IPS-18c (cell line): ENCODE data around the gene PCGF3.

Source experiments
- H3K4me3 ChIP-seq: 2 replicates; pipeline ENCODE4 v1.7.0; 2013; ENCODE audit warnings: low read depth, mild to moderate bottlenecking, low read length, moderate library complexity; ENCODE audit not compliant: insufficient read depth
- H3K9me3 ChIP-seq: one replicate; pipeline ENCODE4 v1.6.1; 2013; ENCODE audit warnings: mild to moderate bottlenecking, low read length, moderate library complexity; ENCODE audit not compliant: control insufficient read depth, insufficient read depth

The PCGF3 gene

GRCh38 chr4:709348-709747 is 3.7 kb downstream of the PCGF3 start:
- Histone ChIP-seq H3K9me3 (peaks cover 2% of the 10 kb centered on the region), H3K4me3 (no peak overlapping the region)

GRCh38 chr4:710116-710515 is 4.5 kb downstream of the PCGF3 start:
- Histone ChIP-seq H3K9me3 (peaks cover 2% of the 10 kb centered on the region), H3K4me3 (no peak overlapping the region)

GRCh38 chr4:710916-711315 is 5.3 kb downstream of the PCGF3 start:
- H3K9me3 ChIP-seq = peaks cover 2% of the 10 kb centered on the region
- H3K4me3 ChIP-seq = no peak overlapping the region

DNA sequence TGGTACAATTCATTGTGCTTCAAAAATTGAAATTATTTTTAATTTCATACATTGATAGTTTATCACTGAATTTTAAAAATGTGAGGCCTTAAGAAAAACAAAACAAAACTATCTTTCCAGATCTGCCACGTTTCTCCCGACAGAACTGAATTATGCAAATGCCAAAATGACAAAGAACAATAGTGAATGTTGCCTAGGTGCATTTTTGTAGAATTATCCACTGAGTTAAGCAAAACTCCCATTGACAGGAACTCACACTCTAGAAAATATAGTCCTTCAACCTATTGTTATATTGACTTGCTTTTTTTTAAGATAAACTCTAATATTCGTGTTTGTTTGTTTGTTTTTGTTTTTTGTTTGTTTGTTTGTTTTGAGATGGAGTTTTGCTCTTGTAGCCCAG is 6.5 kb downstream of the PCGF3 start:
- Histone ChIP-seq H3K4me3 (no peak overlapping the region), H3K9me3 (peaks cover 2% of the 10 kb centered on the region)

DNA sequence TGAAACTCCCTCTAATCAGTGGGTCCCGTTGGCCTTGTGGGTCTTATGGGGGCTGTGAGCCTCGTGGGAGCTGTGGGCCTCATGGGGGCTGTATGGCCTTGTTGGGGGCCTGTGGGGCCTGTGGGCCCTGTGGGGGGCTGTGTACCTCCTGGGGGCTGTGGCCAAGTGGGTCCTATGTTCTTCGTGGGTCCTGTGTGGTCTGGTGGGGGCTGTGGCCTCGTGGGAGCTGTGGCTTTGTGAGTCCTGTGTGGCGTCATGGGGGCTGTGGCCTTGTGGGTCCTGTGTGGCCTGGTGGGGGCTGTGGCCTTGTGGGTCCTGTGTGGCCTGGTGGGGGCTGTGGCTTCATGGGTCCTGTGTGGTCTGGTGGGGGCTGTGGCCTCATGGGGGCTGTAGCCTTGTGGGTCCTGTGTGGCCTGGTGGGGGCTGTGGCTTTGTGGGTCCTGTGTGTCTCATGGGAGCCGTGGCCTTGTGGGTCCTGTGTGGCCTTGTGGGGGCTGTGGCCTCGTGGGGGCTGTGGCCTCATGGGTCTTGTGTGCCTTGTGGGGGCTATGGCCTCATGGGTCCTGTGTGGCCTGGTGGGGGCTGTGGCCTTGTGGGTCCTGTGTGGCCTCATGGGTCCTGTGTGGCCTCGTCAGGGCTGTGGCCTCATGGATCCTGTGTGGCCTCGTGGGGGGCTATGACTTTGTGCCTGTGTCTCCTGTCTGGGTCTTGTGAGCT is 7.4 kb downstream of the PCGF3 start:
- peaks cover 2% of the 10 kb centered on the region for H3K9me3 ChIP-seq
- no peak overlapping the region for H3K4me3 ChIP-seq

DNA sequence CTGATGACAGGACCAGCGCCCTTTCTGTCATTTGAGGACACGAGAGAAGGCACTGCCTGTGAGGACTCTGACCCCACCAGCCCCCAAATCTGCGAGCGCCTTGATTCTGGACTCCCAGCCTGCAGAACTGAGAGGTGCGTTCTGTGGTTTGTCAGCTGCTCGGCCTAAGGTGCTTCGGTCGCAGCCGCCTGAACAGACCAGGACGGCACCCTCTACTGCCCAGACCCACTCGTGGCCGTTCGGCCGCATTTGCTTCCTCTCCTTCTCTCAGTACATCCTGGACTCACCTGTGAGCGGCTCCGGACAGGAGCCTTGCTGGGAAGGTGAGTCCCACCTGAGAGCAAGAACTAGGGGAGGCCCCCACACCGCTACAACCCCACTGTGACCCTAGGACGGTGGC is 8.5 kb downstream of the PCGF3 start:
- Histone ChIP-seq H3K4me3 (no peak overlapping the region), H3K9me3 (no peaks in the 10 kb centered on the region)

DNA sequence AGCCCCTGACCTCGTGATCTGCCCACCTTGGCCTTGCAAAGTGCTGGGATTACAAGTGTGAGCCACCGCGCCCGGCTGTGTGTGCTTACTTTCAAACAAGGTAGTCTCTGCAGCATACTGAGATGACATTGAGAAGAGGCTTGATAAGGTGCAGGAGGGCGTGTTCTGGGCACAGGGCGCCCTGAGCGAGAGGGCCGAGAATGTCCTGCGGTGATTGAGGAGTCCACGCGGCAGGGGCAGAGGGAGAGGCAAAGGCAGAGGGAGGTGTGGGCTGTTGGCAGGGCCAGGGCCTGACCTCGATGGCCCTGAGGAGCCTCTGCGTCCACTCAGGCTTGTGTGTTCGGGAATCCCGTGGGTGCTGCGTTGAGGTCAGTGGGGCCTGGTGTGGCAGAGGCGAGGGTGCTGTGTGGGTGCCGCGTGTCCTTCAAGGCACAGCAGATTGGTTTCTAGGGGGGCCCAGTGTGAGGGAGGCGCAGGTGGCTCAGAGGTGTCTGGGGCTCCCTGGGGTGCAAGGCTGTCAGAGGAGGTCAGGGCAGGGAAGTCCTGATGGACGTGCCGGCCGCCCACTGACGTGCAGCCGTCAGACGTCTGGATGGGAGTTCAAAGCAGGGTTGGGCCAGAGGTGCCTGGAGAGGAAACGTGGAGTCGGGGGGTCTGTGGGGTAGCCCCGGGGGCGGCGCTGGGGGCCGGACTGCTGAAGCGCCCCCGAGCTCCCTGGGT is 12.1 kb downstream of the PCGF3 start:
- H3K9me3 ChIP-seq = no peaks in the 10 kb centered on the region
- no peak overlapping the region for H3K4me3 ChIP-seq

- no peak overlapping the region for H3K4me3 ChIP-seq
- no peaks in the 10 kb centered on the region for H3K9me3 ChIP-seq
These were observed 12.8 kb downstream of the PCGF3 start for GRCh38 chr4:718460-718859.

GRCh38 chr4:720111-720860 is 14.7 kb downstream of the PCGF3 start:
- H3K4me3 ChIP-seq = no peak overlapping the region

DNA sequence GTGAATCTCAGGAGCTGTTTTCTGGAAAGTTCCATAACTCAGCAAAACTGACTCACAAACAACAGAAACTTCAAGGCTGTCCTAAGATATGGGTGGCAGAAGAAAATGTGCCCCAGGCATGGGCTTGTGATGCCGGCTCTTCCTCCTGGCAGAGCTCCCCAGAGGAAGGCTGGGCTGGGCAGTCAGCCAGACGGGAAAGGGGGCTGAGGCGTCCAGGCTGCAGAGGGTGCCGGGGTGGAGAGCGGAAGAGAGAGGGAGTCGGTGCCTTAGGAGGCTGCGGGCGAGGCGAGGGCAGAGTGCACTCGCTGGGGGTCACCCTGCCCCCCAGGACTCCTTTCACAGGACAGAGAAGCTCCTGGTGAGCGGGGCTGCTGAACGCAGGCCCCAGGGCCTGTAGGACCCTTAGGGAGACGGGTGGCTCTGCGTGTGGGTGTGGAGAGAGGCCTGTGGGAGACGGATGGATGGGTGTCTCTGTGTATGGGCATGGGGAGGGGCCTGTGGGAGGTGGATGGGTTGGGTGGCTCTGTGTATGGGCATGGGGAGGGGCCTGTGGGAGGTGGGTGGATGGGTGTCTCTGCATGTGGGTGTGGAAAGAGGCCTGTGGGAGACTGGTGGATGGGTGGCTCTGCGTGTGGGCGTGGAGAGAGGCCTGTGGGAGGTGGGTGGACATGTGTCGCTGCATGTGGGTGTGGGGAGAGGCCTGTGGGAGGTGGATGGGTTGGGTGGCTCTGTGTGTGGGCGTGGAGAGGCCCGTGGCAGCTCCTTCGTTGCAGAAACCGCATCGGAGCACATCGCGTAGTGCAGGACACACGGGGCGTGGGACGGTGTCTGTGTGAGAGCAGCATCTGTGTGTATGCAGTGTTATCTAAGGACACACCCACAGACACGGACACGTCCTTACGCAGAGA is 15.9 kb downstream of the PCGF3 start:
- Histone ChIP-seq H3K4me3 (no peak overlapping the region), H3K9me3 (no peaks in the 10 kb centered on the region)

More at GRCh38 chr4:720111-720860, 14.7 kb downstream of the PCGF3 start:
- no peaks in the 10 kb centered on the region for H3K9me3 ChIP-seq

- Histone ChIP-seq H3K9me3 (no peaks in the 10 kb centered on the region), H3K4me3 (no peak overlapping the region)
These were observed 16.6 kb downstream of the PCGF3 start for GRCh38 chr4:722169-722725.

- Histone ChIP-seq H3K9me3 (no peaks in the 10 kb centered on the region), H3K4me3 (no peak overlapping the region)
These were observed 17.3 kb downstream of the PCGF3 start for GRCh38 chr4:722851-723360.

DNA sequence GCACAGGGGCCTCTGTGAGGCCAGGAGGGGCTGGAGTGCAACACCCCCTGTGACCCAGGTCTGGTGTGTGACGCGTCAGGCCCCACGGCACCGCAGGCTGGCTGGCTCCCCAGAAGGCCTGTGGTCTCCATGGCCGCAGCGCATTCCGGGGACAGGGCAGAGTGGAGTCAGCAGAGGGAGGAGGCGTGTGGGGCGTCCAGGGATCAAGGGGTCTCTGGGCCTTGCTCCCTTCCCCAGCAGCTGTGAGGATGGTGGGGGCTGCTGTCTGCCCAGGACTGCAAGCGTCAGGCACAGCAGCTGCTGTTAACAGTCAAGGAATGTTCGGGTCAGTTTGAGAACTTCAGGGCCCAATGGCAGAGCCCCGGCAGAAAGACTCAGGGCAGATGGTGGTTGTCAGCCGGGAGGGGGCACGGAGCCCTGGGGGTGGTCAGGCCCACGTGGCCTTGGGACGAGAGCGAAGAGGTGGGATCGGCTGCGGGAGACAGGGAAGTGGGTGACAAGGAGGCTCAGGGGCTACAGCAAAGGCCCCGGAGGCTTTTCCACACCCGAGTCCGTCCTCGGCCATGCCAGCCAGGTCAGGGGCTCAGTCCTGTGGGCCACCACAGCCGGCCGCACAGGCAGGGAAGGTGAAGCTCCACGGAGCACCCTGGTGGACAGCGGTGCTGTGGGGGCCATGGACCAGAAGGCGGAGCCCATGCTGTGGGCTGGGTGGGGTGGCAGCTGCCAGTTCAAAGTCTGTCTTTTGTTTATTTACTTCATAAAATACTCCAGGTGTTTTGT is 18.3 kb downstream of the PCGF3 start:
- H3K4me3 ChIP-seq = no peak overlapping the region
- H3K9me3 ChIP-seq = no peaks in the 10 kb centered on the region

- no peaks in the 10 kb centered on the region for H3K9me3 ChIP-seq
- H3K4me3 ChIP-seq = no peak overlapping the region
These were observed 20.0 kb downstream of the PCGF3 start for GRCh38 chr4:725391-726234.

- H3K4me3 ChIP-seq = no peak overlapping the region
- peaks cover under 1% of the 10 kb centered on the region for H3K9me3 ChIP-seq
These were observed 20.7 kb downstream of the PCGF3 start for GRCh38 chr4:726235-726787.
